Common myeloid progenitor, CD34-positive (primary cell): ENCODE data around the gene ASB16.
"Not testable (repeated sequence)": the region's sequence is repeated elsewhere in the genome, so short reads cannot be mapped to it uniquely, and the experiment has no call there.

Experiments
- CTCF ChIA-PET: fragments of 350-600 bp; sonication (Branson Sonifier 250); formaldehyde crosslinking; loops from one replicate; lab custom pipeline; 2021; ENCODE audit warnings: antibody characterized with exemption; lab: Charles Lee
- POLR2A ChIA-PET: fragments of 350-600 bp; sonication (Branson Sonifier 250); formaldehyde crosslinking; loops from one replicate; lab custom pipeline; 2021; ENCODE audit warnings: antibody characterized with exemption; lab: Charles Lee
- DNase-seq, 3 donors: peaks; one replicate each; pipeline versions ENCODE4 v3.0.0 to v3.0.0-alpha.2; 2013
- H3K27ac ChIP-seq, 2 experiments: 1 replicate in 1 of 2; 2 replicates in 1 of 2; pipeline ENCODE4 v1.7.0; 2013; ENCODE audit warnings: inconsistent platforms in 2 of 2, low read length in 2 of 2, mild to moderate bottlenecking in 2 of 2, low read depth in 1 of 2, moderate library complexity in 1 of 2; ENCODE audit not compliant: severe bottlenecking in 2 of 2, insufficient read depth in 1 of 2, poor library complexity in 1 of 2
- H3K27me3 ChIP-seq, 5 experiments: replicated peaks in 2 of 5; 1 replicate in 3 of 5; 2 replicates in 2 of 5; pipeline versions ENCODE4 v1.6.1 to v1.7.0; 2013; ENCODE audit warnings: low read length in 4 of 5, mild to moderate bottlenecking in 2 of 5, moderate library complexity in 2 of 5, inconsistent platforms in 1 of 5; ENCODE audit not compliant: insufficient read depth in 5 of 5, control insufficient read depth in 4 of 5
- H3K36me3 ChIP-seq, 4 experiments: 1 replicate in 2 of 4; 2 replicates in 2 of 4; pipeline versions ENCODE4 v1.6.1 to v1.7.0; 2013; ENCODE audit warnings: low read length in 3 of 4, control low read depth in 1 of 4, mild to moderate bottlenecking in 1 of 4; ENCODE audit not compliant: control insufficient read depth in 4 of 4, insufficient read depth in 4 of 4
- H3K4me1 ChIP-seq, 4 experiments: 1 replicate in 3 of 4; 2 replicates in 1 of 4; pipeline versions ENCODE4 v1.6.1 to v1.7.1; 2013; ENCODE audit warnings: low read length in 3 of 4, mild to moderate bottlenecking in 3 of 4, control low read depth in 1 of 4, inconsistent platforms in 1 of 4, moderate library complexity in 1 of 4; ENCODE audit not compliant: control insufficient read depth in 4 of 4, insufficient read depth in 4 of 4; ENCODE audit errors: control extremely low read depth in 1 of 4
- H3K4me3 ChIP-seq, 7 experiments: 1 replicate in 4 of 7; 2 replicates in 3 of 7; pipeline versions ENCODE4 v1.5.1 to v1.7.0; 2013; ENCODE audit warnings: mild to moderate bottlenecking in 7 of 7, low read length in 6 of 7, moderate library complexity in 6 of 7, inconsistent platforms in 2 of 7, low read depth in 2 of 7, control low read depth in 1 of 7; ENCODE audit not compliant: insufficient read depth in 4 of 7, control insufficient read depth in 1 of 7; ENCODE audit errors: extremely low read depth in 1 of 7
- H3K9me3 ChIP-seq, 5 experiments: 1 replicate in 4 of 5; 2 replicates in 1 of 5; pipeline versions ENCODE4 v1.6.1 to v1.7.1; 2013; ENCODE audit warnings: low read length in 4 of 5, mild to moderate bottlenecking in 2 of 5, inconsistent platforms in 1 of 5, low read depth in 1 of 5, moderate library complexity in 1 of 5; ENCODE audit not compliant: control insufficient read depth in 4 of 5, insufficient read depth in 2 of 5; ENCODE audit errors: control extremely low read depth in 1 of 5
- whole genome bisulfite sequencing: methylation state at CpG from one replicate; pipeline ENCODE4 v1.1.5; 2013; ENCODE audit not compliant: insufficient coverage; 5-methylcytosine and 5-hydroxymethylcytosine counted together

The ASB16 gene

DNA sequence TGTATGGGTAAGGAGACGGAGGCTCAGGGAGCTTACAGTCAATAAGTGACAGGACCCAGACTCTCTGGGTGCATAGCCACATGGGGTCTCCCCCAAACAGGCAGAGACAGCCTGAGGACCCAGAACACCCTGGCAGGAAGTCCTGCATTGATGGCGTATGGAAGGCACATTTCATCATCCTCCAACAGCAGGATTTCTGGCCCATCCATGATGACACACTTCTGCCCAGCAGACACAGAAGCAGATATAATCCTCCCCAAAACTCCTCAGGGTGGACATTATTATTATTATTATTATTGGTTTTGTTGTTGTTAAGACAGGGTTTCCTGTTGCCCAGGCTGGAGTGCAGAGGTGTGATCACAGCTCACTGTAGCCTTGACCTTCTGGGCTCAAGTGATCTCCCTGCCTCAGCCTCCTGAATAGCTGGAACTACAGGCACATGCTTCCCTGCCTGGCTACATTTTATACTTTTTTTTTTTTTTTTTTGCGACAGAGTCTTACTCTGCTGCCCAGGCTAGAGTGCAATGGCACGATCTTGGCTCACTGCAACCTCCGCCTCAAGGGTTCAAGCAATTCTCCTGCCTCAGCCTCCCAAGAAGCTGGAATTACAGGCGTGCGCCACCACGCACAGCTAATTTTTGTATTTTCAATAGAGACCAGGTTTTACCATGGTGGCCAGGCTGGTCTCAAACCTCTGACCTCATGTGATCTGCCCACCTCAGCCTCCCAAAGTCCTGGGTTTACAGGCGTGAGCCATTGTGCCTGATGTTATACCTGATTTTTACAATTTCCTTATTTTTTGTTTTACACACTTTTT is 35.5 kb upstream of the ASB16 start:
- POLR2A ChIA-PET, result interaction anchor here (0.6 kb wide), 1 partner anchor 11 kb away, joined by 3 read pairs; no protein-coding TSS in a partner anchor

DNA sequence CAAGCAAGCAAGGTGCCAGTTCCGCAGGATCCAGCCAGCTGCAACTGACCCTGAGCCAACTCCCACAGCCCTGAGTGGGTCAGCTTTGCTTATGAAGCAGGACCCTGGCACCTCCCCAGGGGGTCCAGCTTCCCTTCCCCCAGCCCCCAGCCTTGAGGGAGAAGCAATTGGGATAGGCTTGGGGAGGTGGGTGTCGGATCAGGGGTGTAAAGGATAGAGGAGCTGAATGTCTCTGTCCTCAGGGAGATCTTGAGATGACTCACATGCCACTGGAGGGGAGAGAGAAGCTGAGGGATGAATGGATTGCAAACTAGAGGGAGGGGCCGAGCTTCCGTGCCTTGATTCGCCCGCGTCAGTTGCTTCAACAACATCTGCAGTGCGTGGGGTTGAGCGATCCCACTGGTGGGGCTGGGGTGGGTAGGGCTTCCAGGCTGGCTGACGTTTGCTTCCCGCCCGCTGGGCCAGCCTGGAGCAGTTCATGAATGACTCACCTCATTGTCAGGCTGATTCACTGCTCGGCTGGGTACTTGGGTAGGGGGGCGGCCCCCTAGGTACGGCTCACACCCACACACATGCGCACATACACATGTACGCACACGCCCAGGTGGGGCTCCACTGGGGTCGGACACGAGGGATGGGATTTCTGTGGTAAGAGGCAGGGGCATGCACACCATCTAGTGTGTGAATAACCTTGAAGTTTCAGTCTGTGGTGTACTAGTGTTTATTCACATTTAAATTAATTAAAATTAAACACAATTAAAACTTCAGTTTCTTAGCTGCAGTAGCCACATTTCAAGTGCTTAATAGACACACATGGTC is 32.4 kb upstream of the ASB16 start:
- 32% methylated on average over 11 of the region's 20 CpGs for WGBS
- DNase-seq, result peak; percentile 71 to 94 (median 90)
- no peaks in the 10 kb centered on the region for H3K36me3 ChIP-seq
- H3K27me3 ChIP-seq, result peaks cover 0 to 3% (median 0%) of the 10 kb centered on the region in 5 experiments
- H3K4me3 ChIP-seq, result peak overlapping the region in 1 of 7 experiments; percentile 38
- peak overlapping the region in 1 of 2 experiments; percentile 49 for H3K27ac ChIP-seq
- peaks cover 6 to 22% (median 16%) of the 10 kb centered on the region in 4 experiments for H3K4me1 ChIP-seq
- CTCF ChIA-PET, result interaction anchor here (0.6 to 1.9 kb wide), 6 partner anchors 10 to 30 kb away, joined by 3 to 8 read pairs (median 4); partner anchors contain the start of gene HDAC5
- POLR2A ChIA-PET, result interaction anchor here (0.6 kb wide), 1 partner anchor 250 kb away, joined by 3 read pairs; no protein-coding TSS in a partner anchor
- no peaks in the 10 kb centered on the region for H3K9me3 ChIP-seq

More for the DNA sequence above, 35.5 kb upstream of the ASB16 start:
- peaks cover 0 to 9% (median 5%) of the 10 kb centered on the region in 4 experiments for H3K4me1 ChIP-seq
- CTCF ChIA-PET, result no interaction called here
- no peak for DNase-seq
- no peak overlapping the region for H3K27ac ChIP-seq
- H3K36me3 ChIP-seq, result no peaks in the 10 kb centered on the region
- 93% methylated on average over 6 of the region's 9 CpGs for WGBS
- no peak overlapping the region for H3K4me3 ChIP-seq
- peaks cover 0 to 3% (median 0%) of the 10 kb centered on the region in 5 experiments for H3K27me3 ChIP-seq
- no peaks in the 10 kb centered on the region for H3K9me3 ChIP-seq

DNA sequence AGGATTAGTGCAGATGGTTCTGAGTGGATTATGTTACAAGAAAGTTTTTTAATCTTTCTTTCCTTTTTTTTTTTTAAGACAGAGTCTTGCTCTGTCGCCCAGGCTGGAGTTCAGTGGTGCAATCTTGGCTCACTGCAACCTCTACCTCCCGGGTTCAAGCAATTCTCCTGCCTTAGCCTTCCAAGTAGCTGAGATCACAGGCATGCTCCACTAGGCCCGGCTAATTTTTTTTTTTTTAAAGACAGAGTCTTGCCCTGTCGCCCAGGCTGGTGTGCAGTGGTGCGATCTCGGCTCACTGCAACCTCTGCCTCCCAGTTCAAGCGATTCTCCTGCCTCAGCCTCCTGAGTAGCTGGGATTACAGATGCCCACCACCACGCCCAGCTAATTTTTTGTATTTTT is 26.6 kb upstream of the ASB16 start:
- not testable (repeated sequence) for H3K27me3 ChIP-seq, H3K27ac ChIP-seq, H3K4me3 ChIP-seq, H3K9me3 ChIP-seq, DNase-seq
- peaks cover 0 to 37% (median 13%) of the 10 kb centered on the region in 4 experiments for H3K36me3 ChIP-seq
- peaks cover 4 to 15% (median 12%) of the 10 kb centered on the region in 4 experiments for H3K4me1 ChIP-seq
- POLR2A ChIA-PET, result interaction anchor here (0.7 kb wide), 1 partner anchor 1309 kb away, joined by 3 read pairs; no protein-coding TSS in a partner anchor
- 97% methylated on average over 7 of the region's 8 CpGs for WGBS
- CTCF ChIA-PET, result interaction anchor here (2.0 to 7.4 kb wide), 2 partner anchors 9 to 25 kb away, joined by 7 to 41 read pairs; partner anchors contain the start of gene ASB16

- Histone ChIP-seq H3K27ac (no peak overlapping the region), H3K27me3 (no peaks in the 10 kb centered on the region), H3K4me1 (peaks cover 4 to 15% (median 12%) of the 10 kb centered on the region in 4 experiments), H3K4me3 (no peak overlapping the region), H3K36me3 (peaks cover 0 to 46% (median 14%) of the 10 kb centered on the region in 4 experiments), H3K9me3 (no peaks in the 10 kb centered on the region)
- ChIA-PET CTCF (interaction anchor here (1.3 to 7.4 kb wide), 4 partner anchors 7 to 24 kb away, joined by 3 to 41 read pairs (median 8); partner anchors contain the start of genes ASB16 and HDAC5), POLR2A (interaction anchor here (0.7 kb wide), 1 partner anchor 22 kb away, joined by 3 read pairs; the partner anchor contains the start of gene HDAC5)
- DNase-seq, result no peak
- no CpG with 5 or more reads among the region's 7 CpGs for WGBS
These were observed 25.4 kb upstream of the ASB16 start for GRCh38 chr17:44144966-44145739.

DNA sequence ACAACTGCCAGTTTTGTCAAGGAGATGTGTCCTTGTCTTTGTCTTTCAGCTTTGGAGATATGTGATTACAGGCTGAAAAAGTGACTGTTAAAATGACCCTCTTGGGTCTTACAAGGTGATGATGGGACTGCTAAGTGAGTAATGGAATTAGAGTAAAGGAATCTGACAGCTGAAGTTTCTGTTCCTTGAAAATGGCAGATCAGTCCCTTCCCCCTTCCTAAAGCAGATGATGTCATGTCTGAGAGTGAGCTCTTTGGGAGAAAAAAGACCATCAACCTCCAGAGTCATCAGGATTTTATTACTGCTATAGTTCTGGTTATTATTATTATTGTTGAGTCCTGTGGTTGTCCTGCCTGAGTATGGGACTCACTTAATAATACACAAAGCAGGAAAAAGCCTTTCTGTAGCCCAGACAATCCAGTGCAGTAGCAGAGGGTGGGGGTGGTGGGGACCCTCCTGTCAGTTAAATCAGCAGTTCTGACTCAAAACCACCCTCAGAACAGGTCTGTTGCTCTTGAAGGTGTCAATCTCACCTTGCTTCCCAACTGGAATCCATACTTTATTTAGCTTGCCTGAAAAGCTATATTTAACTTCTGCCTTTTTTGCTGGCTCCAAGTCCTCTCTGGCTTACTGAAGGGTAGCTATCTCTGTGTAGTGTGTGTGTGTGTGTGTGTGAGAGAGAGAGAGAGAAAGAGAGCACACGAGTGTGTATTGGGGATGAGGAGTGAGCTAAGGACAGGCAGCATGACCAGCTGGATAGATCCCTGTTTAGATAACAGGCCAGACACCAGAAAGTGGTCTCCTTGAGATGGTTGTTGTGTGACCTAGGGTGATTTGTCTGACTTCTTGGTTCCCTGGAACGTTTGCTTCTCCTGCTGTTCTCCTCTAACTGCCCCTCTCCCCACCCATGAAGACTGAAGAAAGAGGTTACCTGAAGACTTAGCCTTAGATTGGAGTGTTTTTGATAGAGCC is 23.8 kb upstream of the ASB16 start:
- H3K9me3 ChIP-seq, result no peaks in the 10 kb centered on the region
- DNase-seq, result no peak
- no peak overlapping the region for H3K27ac ChIP-seq
- no CpG with 5 or more reads among the region's 2 CpGs for WGBS
- no peak overlapping the region for H3K4me3 ChIP-seq
- peaks cover 4 to 15% (median 10%) of the 10 kb centered on the region in 4 experiments for H3K4me1 ChIP-seq
- ChIA-PET POLR2A (interaction anchor here (0.7 kb wide), 1 partner anchor 12 kb away, joined by 3 read pairs; no protein-coding TSS in a partner anchor), CTCF (interaction anchor here (0.6 to 7.4 kb wide), 5 partner anchors 12 to 37 kb away, joined by 3 to 41 read pairs (median 4); partner anchors contain the start of genes ASB16 and HDAC5)
- no peaks in the 10 kb centered on the region for H3K27me3 ChIP-seq
- H3K36me3 ChIP-seq, result peaks cover 2 to 56% (median 15%) of the 10 kb centered on the region in 4 experiments
